Progenitor cell of endocrine pancreas (in vitro differentiated cells): ENCODE data around the gene MYBBP1A. TPM values are rescaled to one million over a fixed set of nuclear protein-coding genes. Genes with fewer than 3 reads are reported as not detected.

Source experiments
- DNase-seq: peaks from one replicate; pipeline ENCODE4 v3.0.0; 2021; ENCODE audit warnings: low spot score; ENCODE audit not compliant: unreplicated experiment
- H3K27ac Mint-ChIP-seq: 2 replicates; pipeline ENCODE4 v1.8.0; 2021; ENCODE audit warnings: mild to moderate bottlenecking, moderate library complexity, mixed read lengths
- H3K27me3 Mint-ChIP-seq: 2 replicates; pipeline ENCODE4 v1.8.0; 2021; ENCODE audit warnings: mixed read lengths
- H3K36me3 Mint-ChIP-seq: 2 replicates; pipeline ENCODE4 v1.8.0; 2022; ENCODE audit warnings: mixed read lengths; ENCODE audit not compliant: insufficient read depth
- H3K4me1 Mint-ChIP-seq: 2 replicates; pipeline ENCODE4 v1.8.0; 2021; ENCODE audit warnings: low read depth, mixed read lengths
- H3K4me3 Mint-ChIP-seq: 2 replicates; pipeline ENCODE4 v1.8.0; 2021; ENCODE audit warnings: low read depth, mild to moderate bottlenecking, moderate library complexity, mixed read lengths
- H3K9me3 Mint-ChIP-seq: 2 replicates; pipeline ENCODE4 v1.8.0; 2021; ENCODE audit warnings: low read depth, mixed read lengths
- total RNA-seq: library from RNA; stranded (reverse); gene quantifications from 2 replicates; pipeline ENCODE4 v1.2.1, GENCODE V29; 2021
- TF ChIP-seq, protein P1 (sequence below): fragments of 200-600 bp; sonication (generic); IDR thresholded peaks from one replicate; pipeline ENCODE4 v1.5.0; 2021; ENCODE audit warnings: antibody characterized with exemption, mild to moderate bottlenecking; ENCODE audit not compliant: unreplicated experiment

The MYBBP1A gene
- total RNA-seq, 1 donor from 2014 or later = 55.2 TPM

DNA sequence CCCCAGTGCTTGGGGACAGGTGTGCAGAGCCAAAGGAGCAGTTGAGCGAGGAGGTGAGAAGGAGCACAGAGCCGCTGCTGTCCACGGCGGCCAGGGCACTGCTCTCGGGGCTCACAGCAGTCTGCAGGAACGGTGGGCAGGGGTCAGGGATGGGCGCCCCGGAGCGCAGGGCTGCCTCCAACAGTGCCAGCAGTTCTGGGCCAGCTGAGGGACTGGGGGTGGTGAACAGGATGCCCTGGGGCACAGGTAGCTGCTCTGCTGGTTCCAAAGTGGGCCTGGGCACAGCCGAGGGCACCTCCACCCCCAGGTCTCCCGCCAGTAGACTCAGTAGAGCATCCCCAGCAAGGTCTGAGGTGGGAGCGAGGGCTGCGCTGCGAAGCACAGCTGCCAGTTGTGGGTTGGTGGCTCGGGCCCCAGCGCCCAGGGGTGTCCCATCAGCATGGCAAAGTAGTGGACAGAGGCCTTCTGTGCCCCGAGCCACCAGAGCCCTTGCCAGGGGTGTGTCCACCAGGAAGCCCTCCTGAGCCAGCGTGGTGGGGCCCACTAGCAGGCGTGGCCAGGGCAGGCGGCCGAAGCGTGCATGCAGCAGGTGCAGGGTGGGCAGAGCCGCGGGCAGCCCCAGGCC lies 3.3 kb upstream of the MYBBP1A start:
- no peaks in the 10 kb centered on the region for H3K36me3 Mint-ChIP-seq
- TF ChIP-seq, protein P1, sequence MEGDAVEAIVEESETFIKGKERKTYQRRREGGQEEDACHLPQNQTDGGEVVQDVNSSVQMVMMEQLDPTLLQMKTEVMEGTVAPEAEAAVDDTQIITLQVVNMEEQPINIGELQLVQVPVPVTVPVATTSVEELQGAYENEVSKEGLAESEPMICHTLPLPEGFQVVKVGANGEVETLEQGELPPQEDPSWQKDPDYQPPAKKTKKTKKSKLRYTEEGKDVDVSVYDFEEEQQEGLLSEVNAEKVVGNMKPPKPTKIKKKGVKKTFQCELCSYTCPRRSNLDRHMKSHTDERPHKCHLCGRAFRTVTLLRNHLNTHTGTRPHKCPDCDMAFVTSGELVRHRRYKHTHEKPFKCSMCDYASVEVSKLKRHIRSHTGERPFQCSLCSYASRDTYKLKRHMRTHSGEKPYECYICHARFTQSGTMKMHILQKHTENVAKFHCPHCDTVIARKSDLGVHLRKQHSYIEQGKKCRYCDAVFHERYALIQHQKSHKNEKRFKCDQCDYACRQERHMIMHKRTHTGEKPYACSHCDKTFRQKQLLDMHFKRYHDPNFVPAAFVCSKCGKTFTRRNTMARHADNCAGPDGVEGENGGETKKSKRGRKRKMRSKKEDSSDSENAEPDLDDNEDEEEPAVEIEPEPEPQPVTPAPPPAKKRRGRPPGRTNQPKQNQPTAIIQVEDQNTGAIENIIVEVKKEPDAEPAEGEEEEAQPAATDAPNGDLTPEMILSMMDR = no peak
- H3K27me3 Mint-ChIP-seq = peaks cover 13% of the 10 kb centered on the region
- H3K27ac Mint-ChIP-seq = no peak overlapping the region
- peak; percentile 9 for DNase-seq
- H3K4me3 Mint-ChIP-seq = no peak overlapping the region
- H3K9me3 Mint-ChIP-seq = no peaks in the 10 kb centered on the region
- H3K4me1 Mint-ChIP-seq = peaks cover 16% of the 10 kb centered on the region

DNA sequence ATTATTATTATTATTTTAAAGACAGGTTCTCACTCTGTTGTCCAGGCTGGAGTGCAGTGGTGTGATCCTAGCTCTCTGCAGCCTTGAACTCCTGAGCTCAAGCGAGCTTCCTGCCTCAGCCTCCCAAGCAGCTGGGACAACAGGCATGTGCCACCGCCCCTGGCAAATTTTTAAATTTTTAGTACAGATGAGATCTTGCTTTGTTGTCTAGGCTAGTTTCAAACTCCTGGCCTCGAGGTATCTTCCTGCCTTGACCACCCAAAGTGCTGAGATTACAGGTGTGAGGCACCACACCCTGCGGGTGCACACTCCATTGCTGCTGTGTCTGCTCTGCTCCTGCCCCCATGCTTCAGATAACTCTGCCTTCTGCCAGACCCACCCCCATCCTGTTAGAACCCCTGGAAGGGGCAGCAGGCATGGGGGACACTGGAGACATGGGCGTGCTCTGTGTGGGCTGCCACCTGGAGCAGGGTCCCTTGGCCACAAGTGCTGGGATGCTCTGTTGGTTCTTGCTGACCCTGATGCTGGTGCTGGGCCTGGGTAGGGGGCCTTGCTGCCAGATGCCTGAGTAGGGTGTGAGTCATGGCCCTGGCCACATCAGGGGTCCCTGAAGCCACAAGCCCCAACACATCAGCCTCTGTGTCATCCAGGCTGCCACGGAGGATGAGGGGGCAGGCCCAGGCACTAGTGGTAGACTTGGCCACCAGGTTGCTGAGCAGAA lies 2.6 kb upstream of the MYBBP1A start:
- H3K36me3 Mint-ChIP-seq = no peaks in the 10 kb centered on the region
- no peak overlapping the region for H3K4me3 Mint-ChIP-seq
- no peak overlapping the region for H3K27ac Mint-ChIP-seq
- H3K9me3 Mint-ChIP-seq = no peaks in the 10 kb centered on the region
- TF ChIP-seq, protein P1 = no peak
- no peak for DNase-seq
- H3K27me3 Mint-ChIP-seq = peaks cover 8% of the 10 kb centered on the region
- peaks cover 16% of the 10 kb centered on the region for H3K4me1 Mint-ChIP-seq

DNA sequence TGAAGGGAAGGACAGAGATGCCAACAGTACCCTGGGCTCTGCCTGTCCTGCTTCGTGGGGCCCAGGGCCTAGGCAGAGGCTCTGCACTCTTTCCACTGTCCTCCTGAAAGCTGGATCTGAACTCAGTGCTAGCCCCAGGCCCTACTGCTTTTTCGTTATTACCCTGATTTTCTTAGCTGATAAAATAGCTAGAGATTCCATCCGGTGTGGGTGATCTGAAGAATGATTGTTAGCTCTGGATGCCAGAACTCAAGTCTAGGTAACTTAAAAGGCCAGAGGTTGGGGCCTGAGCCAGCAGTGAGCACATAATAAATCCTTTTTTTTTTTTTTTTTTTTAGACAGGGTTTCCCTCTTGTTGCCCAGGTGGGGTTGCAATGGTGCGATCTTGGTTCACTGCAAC lies 1.8 kb upstream of the MYBBP1A start:
- H3K9me3 Mint-ChIP-seq = no peaks in the 10 kb centered on the region
- H3K4me1 Mint-ChIP-seq = peaks cover 16% of the 10 kb centered on the region
- H3K4me3 Mint-ChIP-seq = no peak overlapping the region
- H3K27me3 Mint-ChIP-seq = peaks cover 6% of the 10 kb centered on the region
- no peaks in the 10 kb centered on the region for H3K36me3 Mint-ChIP-seq
- no peak overlapping the region for H3K27ac Mint-ChIP-seq
- TF ChIP-seq, protein P1 = no peak
- DNase-seq = no peak

DNA sequence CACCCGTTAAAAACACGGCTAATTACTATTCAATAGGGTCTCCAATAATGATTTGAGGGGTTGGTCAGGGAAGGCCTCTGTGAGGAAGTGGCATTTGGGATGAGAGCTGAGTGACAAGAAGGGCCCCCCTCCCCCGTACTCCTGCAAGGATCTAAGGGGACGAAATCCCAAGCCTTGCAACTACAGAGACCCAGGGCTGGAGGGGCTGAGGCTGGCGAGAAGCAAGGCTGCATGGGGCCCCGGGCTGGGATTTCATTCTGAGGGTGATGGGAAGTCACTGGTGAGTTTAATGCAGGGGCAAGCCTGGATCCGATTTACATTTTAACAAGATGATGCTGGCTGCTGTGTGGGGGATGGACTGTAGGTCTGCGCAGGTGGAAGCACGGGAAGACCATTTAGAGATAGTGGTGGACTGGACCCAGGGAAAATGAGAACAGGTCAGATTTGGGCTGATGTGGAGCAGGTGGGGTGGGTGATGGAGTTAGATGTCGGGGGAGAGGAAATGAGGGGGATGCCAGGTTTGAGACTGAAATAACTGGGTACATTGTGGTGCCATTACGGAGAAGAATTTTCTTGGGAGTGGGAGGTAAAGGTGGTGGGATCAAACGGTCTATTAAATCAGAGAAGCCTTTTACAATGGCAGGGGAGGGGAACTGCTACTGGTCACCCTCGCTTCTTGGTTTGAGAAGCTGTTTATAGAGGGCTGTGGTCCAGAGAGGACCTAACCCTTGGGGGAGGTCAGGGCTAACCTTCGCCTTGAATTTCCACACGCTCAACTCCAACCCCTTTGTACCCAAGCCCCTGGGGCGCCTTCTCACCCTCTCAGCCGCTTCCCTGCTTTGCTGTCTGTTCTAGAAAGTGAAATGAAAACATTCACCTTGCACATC lies 932 bp upstream of the MYBBP1A start:
- Mint-ChIP-seq H3K4me3 (peak overlapping the region; percentile 85), H3K27me3 (peaks cover 3% of the 10 kb centered on the region), H3K9me3 (no peaks in the 10 kb centered on the region), H3K4me1 (peaks cover 16% of the 10 kb centered on the region), H3K36me3 (peaks cover under 1% of the 10 kb centered on the region), H3K27ac (peak overlapping the region; percentile 87)
- TF ChIP-seq, protein P1 = no peak
- DNase-seq = no peak

DNA sequence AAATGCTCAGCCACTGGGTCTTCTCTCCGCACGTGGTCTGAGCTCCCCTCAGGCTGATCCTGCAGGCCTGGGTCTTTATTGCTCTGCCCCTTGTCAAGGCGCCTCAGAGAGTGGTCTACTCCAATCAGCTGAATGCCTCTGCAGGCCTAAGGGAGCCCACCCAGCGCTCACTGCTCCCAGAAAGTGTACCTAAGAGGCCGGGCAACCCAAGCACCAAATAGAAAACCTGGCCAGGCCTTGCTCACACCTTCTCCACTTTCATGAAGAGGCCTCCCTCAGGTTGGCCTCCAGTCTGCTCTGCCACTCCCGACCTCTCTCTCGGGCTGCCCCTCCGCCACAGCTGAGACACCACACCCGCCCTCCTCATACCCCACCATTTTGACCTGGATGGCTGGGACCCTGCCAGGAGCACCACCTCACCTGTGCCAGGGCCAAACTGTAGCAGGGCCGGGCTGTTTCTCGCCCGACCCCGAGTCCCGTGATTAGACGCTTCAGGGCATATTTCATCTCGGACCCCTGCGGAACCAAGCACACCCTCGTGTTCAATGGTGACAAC lies 665 bp downstream of the MYBBP1A start:
- H3K4me3 Mint-ChIP-seq = peak overlapping the region; percentile 85
- no peak for DNase-seq
- H3K27me3 Mint-ChIP-seq = no peaks in the 10 kb centered on the region
- H3K9me3 Mint-ChIP-seq = no peaks in the 10 kb centered on the region
- peaks cover 16% of the 10 kb centered on the region for H3K4me1 Mint-ChIP-seq
- peaks cover 2% of the 10 kb centered on the region for H3K36me3 Mint-ChIP-seq
- TF ChIP-seq, protein P1 = no peak
- peak overlapping the region; percentile 18 for H3K27ac Mint-ChIP-seq
